Measurements from ENCODE around the gene MRI1. TPM values are rescaled to one million over a fixed set of nuclear protein-coding genes. Genes with fewer than 3 reads are reported as not detected.

MRI1 gene
- total and polyA plus RNA-seq, 2 experiments from 2014 or later: 12.3 to 44.5 TPM

GRCh38 chr19:13782537-13782936, 18.2 kb downstream of the MRI1 start (continued):
- TF ChIP-seq POLR2AphosphoS5 (IDR thresholded peaks at IDR 0.05; ENCODE audit: low read depth) (no peak), JUNB (IDR thresholded peaks at IDR 0.05; ENCODE audit: unreplicated experiment) (no peak), EZH2 (IDR thresholded peaks at IDR 0.05; ENCODE audit: low read depth, unreplicated experiment) (no peak)

- Histone ChIP-seq H3K27me3 (ENCODE audit: insufficient read depth) (no peaks in the 10 kb centered on the region), H3K4me1 (ENCODE audit: insufficient read depth) (peaks cover 3% of the 10 kb centered on the region; the same call in 1 of the 2 replicates), H3F3A (replicated peaks; ENCODE audit: low read depth) (peaks cover 12% of the 10 kb centered on the region; the same call in 1 of the 2 replicates), H3K36me3 (ENCODE audit: insufficient read depth) (no peaks in the 10 kb centered on the region), H3K4me3 (no peak overlapping the region), H3K27ac (ENCODE audit: low read depth) (no peak overlapping the region), H3K9me2 (ENCODE audit: insufficient read depth) (no peaks in the 10 kb centered on the region), H4K20me1 (replicated peaks; ENCODE audit: insufficient read depth) (0 out of 2 replicates have a peak, but pooled peaks cover 2% of the 10 kb centered on the region), H3K4me2 (no peak overlapping the region), H2AFZ (no peak overlapping the region), H3K79me2 (replicated peaks; ENCODE audit: insufficient read depth) (no peaks in the 10 kb centered on the region)
- no peak for ATAC-seq
- Mint-ChIP-seq H3K27me3 (ENCODE audit: insufficient read depth, low read depth, poor library complexity) (peaks cover 13% of the 10 kb centered on the region), H3K4me3 (no peak overlapping the region), H3K4me1 (peaks cover 13% of the 10 kb centered on the region), H3K9me3 (no peaks in the 10 kb centered on the region), H3K27ac (no peak overlapping the region), H3K36me3 (ENCODE audit: low read depth) (peaks cover 14% of the 10 kb centered on the region)
- no peak for DNase-seq (ENCODE audit: low spot score)
- TF ChIP-seq REST (IDR thresholded peaks at IDR 0.05; ENCODE audit: unreplicated experiment): no peak
- TF ChIP-seq ZNF114 (CRISPR knock-in tag; IDR thresholded peaks at IDR 0.05): no peak
- TF ChIP-seq CTCF (conservative IDR thresholded peaks at IDR 0.05; ENCODE audit: low read depth in 2 of 2): no peak
- TF ChIP-seq ZNF331 (CRISPR knock-in tag; IDR thresholded peaks at IDR 0.05; ENCODE audit: low read depth): no peak
- TF ChIP-seq STAT1 (IDR thresholded peaks at IDR 0.05; ENCODE audit: unreplicated experiment): no peak
- TF ChIP-seq EZH2 (IDR thresholded peaks at IDR 0.05; ENCODE audit: low read depth, unreplicated experiment): no peak
- TF ChIP-seq POLR2AphosphoS5 (IDR thresholded peaks at IDR 0.05; ENCODE audit: low read depth): no peak
- no peak for TF ChIP-seq JUNB (IDR thresholded peaks at IDR 0.05; ENCODE audit: unreplicated experiment)
- no peak for TF ChIP-seq EZH2phosphoT487 (IDR thresholded peaks at IDR 0.05; ENCODE audit: unreplicated experiment)
- no peak for TF ChIP-seq NANOG (IDR thresholded peaks at IDR 0.05; ENCODE audit: borderline replicate concordance)
- no peak for TF ChIP-seq ZNF462 (CRISPR knock-in tag; IDR thresholded peaks at IDR 0.05)
- TF ChIP-seq CREB1 (CRISPR knock-in tag; IDR thresholded peaks at IDR 0.05; ENCODE audit: low read depth): no peak
These were observed 19.5 kb downstream of the MRI1 start for GRCh38 chr19:13783565-13784500.

Data from GM23338 (cell line).